Ishikawa (cell line): ENCODE measurements around the gene GFI1B.

Source experiments
- CEBPB ChIP-seq: IDR thresholded peaks from 2 replicates; pipeline ENCODE4 v1.6.1; 2012
- CREB1 ChIP-seq: IDR thresholded peaks from 2 replicates; pipeline ENCODE4 v1.6.1; 2012; ENCODE audit warnings: low read depth
- EGR1 ChIP-seq: IDR thresholded peaks from 2 replicates; pipeline ENCODE4 v1.6.1; 2012
- EP300 ChIP-seq: IDR thresholded peaks from 2 replicates; pipeline ENCODE4 v1.6.1; 2012; ENCODE audit warnings: borderline replicate concordance
- FOXM1 ChIP-seq: IDR thresholded peaks from 2 replicates; pipeline ENCODE4 v1.6.1; 2012; ENCODE audit warnings: low read depth, borderline replicate concordance
- MAX ChIP-seq: IDR thresholded peaks from 2 replicates; pipeline ENCODE4 v1.6.1; 2012
- NFIC ChIP-seq: IDR thresholded peaks from 2 replicates; pipeline ENCODE4 v1.6.1; 2012
- RAD21 ChIP-seq: IDR thresholded peaks from 2 replicates; pipeline ENCODE4 v1.6.1; 2012; ENCODE audit warnings: low read depth
- REST ChIP-seq: IDR thresholded peaks from 2 replicates; pipeline ENCODE4 v1.6.1; 2012; ENCODE audit warnings: low read depth, mild to moderate bottlenecking
- TAF1 ChIP-seq: IDR thresholded peaks from 2 replicates; pipeline ENCODE4 v1.6.1; 2012; ENCODE audit warnings: low read depth, mild to moderate bottlenecking
- TCF12 ChIP-seq: IDR thresholded peaks from 2 replicates; pipeline ENCODE4 v1.6.1; 2012; ENCODE audit warnings: low read depth
- TEAD4 ChIP-seq: IDR thresholded peaks from 2 replicates; pipeline ENCODE4 v1.6.1; 2012
- USF1 ChIP-seq: IDR thresholded peaks from 2 replicates; pipeline ENCODE4 v1.6.1; 2012
- YY1 ChIP-seq: IDR thresholded peaks from 2 replicates; pipeline ENCODE4 v1.6.1; 2012; ENCODE audit warnings: low read depth
- ZBTB7A ChIP-seq: IDR thresholded peaks from 2 replicates; pipeline ENCODE4 v1.6.1; 2012; ENCODE audit warnings: low read depth

The GFI1B gene

GRCh38 chr9:132939169-132939568 is 39.3 kb upstream of the GFI1B start:
- no peak for TF ChIP-seq FOXM1
- no peak for TF ChIP-seq CREB1
- no peak for TF ChIP-seq EP300
- no peak for TF ChIP-seq RAD21
- TF ChIP-seq MAX: no peak
- TF ChIP-seq EGR1: no peak
- TF ChIP-seq ZBTB7A: no peak
- no peak for TF ChIP-seq REST
- TF ChIP-seq YY1: no peak
- TF ChIP-seq USF1: no peak

GRCh38 chr9:132942541-132943182 is 35.8 kb upstream of the GFI1B start:
- TF ChIP-seq RAD21 (no peak), FOXM1 (no peak), REST (no peak), USF1 (no peak), CREB1 (no peak), EGR1 (no peak), ZBTB7A (no peak), CEBPB (no peak), MAX (no peak), NFIC (no peak), EP300 (no peak), YY1 (no peak), TAF1 (no peak), TEAD4 (no peak), TCF12 (no peak)

GRCh38 chr9:132943651-132944293 is 34.7 kb upstream of the GFI1B start:
- no peak for TF ChIP-seq CEBPB
- TF ChIP-seq TCF12: no peak
- no peak for TF ChIP-seq EGR1
- TF ChIP-seq ZBTB7A: no peak
- no peak for TF ChIP-seq TAF1
- no peak for TF ChIP-seq NFIC
- TF ChIP-seq EP300: no peak
- no peak for TF ChIP-seq REST
- no peak for TF ChIP-seq CREB1
- TF ChIP-seq USF1: no peak
- no peak for TF ChIP-seq MAX
- TF ChIP-seq YY1: no peak
- no peak for TF ChIP-seq RAD21
- no peak for TF ChIP-seq FOXM1
- no peak for TF ChIP-seq TEAD4
